Fibroblast of lung (primary cell): Measurements from ENCODE around the gene GGTLC2.
"Not testable (repeated sequence)": the region's sequence is repeated elsewhere in the genome, so short reads cannot be mapped to it uniquely, and the experiment has no call there.

Source experiments
- EZH2 ChIP-seq: IDR thresholded peaks from 2 replicates; pipeline ENCODE4 v1.5.1; 2012; ENCODE audit warnings: low read length, control low read depth, mild to moderate bottlenecking; ENCODE audit errors: missing control alignments
- TF ChIP-seq, protein P1 (sequence below), 2 donors: IDR thresholded peaks in 1 of 2; conservative IDR thresholded peaks in 1 of 2; 1 replicate in 1 of 2; 2 replicates in 1 of 2; pipeline ENCODE4 v1.5.1; 2011 to 2012; ENCODE audit warnings: low read length in 2 of 2, control low read depth in 1 of 2, inconsistent platforms in 1 of 2, low read depth in 1 of 2, mild to moderate bottlenecking in 1 of 2

DNA sequence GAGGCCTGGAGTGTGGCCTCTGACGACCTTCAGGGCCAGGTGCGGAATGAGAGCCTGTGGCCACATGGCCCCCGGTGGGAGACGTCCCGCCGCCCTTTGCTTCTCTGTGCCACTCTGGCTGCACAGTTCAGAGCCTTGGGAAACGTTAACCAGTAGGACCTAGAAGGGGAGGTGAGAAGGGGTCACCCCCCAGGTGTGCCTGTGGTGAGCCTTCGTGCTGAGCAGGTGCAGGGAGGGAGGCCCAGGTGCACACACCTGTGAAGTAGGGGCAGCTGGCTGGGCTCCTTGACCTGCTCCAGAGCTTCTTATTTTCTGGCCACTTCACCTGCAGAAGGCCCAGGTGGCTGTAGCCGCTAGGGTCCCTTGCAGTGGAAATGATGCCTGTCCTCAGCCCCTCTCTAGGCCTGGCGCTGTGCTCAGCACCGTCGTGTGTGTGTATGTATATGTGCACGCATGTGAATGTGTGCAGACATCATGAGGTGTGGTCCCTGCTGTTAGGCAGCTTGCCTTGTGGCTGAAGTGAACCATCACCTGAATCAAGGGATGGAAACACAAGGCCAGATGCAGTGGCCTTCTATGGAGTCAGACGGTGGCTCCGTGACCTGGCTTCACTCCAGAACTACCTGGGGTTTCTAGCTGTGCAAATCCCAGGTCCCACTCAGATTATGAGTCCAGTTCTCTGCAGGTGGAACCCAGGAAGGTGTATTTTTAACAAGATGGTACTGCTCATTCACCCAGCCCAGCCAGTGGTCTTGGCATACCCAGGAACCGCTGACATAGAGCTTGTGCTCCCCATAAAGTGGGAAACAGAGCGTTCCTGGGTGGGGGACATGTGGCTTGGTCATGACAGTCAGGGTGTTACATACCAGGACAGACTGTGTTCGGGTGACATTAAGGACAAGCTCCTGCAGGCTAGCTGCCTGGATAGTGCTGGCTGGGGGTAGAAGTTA lies 15.6 kb upstream of the GGTLC2 start:
- TF ChIP-seq, protein P1, sequence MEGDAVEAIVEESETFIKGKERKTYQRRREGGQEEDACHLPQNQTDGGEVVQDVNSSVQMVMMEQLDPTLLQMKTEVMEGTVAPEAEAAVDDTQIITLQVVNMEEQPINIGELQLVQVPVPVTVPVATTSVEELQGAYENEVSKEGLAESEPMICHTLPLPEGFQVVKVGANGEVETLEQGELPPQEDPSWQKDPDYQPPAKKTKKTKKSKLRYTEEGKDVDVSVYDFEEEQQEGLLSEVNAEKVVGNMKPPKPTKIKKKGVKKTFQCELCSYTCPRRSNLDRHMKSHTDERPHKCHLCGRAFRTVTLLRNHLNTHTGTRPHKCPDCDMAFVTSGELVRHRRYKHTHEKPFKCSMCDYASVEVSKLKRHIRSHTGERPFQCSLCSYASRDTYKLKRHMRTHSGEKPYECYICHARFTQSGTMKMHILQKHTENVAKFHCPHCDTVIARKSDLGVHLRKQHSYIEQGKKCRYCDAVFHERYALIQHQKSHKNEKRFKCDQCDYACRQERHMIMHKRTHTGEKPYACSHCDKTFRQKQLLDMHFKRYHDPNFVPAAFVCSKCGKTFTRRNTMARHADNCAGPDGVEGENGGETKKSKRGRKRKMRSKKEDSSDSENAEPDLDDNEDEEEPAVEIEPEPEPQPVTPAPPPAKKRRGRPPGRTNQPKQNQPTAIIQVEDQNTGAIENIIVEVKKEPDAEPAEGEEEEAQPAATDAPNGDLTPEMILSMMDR (conservative IDR thresholded peaks at IDR 0.05 in 1 of 2, IDR thresholded peaks at IDR 0.05 in 1 of 2; ENCODE audit: low read depth in 1 of 2, low read length in 2 of 2), result not testable (repeated sequence)
- not testable (repeated sequence) for TF ChIP-seq EZH2
